NCI-H82 treated with DMSO at 0.1 percent for 48 hours (cell line): ENCODE measurements around the gene TOP1.

Source experiments
- DNase-seq: peaks from one replicate; lab custom pipeline; 2025; ENCODE audit not compliant: unreplicated experiment; lab: John Stamatoyannopoulos, UW

The TOP1 gene

DNA sequence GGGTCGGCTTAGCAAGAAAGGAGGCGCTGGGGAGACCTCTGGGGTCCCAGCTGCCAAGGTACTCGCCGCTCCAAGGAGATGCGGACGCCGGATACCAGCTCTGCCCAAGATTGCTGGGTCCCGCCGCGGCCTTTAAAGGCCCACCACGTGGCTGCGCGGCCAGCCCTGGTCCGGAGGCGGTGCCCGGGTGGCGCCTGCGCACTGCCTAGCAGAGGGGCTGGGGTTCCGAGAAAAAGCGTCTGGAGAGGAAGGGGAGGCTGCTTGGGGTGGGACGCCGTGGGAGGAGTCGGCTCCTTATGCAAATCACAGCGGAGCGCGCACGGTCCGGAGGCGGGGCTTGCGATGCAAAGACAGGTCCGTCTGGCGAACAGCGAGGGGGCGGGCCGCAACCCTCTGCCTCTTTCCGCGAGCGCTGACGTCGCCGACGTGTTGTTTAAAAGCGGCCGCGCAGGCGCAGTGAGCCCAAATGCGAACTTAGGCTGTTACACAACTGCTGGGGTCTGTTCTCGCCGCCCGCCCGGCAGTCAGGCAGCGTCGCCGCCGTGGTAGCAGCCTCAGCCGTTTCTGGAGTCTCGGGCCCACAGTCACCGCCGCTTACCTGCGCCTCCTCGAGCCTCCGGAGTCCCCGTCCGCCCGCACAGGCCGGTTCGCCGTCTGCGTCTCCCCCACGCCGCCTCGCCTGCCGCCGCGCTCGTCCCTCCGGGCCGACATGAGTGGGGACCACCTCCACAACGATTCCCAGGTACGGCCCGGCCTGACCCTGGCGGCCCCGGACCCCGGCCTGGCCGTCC lies at the start of gene TOP1:
Gene TOP1 (plus strand): TSS at position 464 of the 791 bp plus-strand sequence. CDS start 246 bp downstream, at position 710.
- peak; percentile 98 for DNase-seq

DNA sequence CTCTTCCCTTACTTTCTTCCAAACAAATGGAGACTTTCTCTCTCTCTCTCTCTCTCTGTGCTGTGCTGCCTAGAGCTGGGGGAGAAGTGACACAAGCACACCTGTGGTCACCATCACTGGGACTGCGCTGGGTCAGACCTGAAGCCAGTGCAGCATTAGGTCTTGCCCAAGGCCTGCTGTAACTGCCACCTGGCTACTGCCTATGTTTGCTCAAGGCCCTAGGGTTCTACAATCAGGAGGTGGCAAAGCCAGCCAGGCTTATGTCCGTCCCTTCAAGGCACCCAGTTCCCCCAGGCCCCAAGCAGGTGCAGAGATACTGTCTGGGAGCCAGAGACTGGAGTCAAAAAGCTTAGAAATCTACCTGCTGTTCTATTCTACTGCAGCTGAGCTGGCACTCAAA lies 49.4 kb upstream of the TOP1 start:
- no peak for DNase-seq

- DNase-seq = no peak
Measured at GRCh38 chr20:40980106-40980827, 48.4 kb upstream of the TOP1 start.

GRCh38 chr20:40980828-40981310 lies 47.8 kb upstream of the TOP1 start:
- DNase-seq = no peak

GRCh38 chr20:40982415-40983145 lies 46.0 kb upstream of the TOP1 start:
- no peak for DNase-seq

GRCh38 chr20:40983898-40984297 lies 44.7 kb upstream of the TOP1 start:
- no peak for DNase-seq

DNA sequence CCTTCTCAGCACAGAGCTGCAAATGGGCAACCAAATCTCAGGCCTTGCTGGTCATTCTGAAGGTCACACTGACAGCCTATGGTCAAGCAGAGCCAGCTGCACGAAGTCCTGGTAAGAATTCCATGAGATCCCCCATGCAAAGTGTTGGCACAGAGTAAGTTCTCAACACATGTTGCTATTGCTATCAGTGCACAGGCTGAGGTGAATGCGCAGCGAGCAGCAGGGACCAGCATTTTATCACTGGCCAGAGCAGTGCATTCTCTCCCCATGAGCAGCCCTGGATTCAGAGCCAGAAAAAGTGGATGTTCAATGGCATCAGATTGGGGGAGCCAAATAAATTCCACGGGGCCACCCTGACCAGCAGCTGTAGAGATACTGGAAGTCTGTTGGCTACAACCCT lies 44.1 kb upstream of the TOP1 start:
- no peak for DNase-seq

- DNase-seq = no peak
Measured at GRCh38 chr20:40986774-40987173, 41.8 kb upstream of the TOP1 start.

- peak; percentile 60 for DNase-seq
Measured at GRCh38 chr20:40990542-40991120, 38.0 kb upstream of the TOP1 start.

GRCh38 chr20:40991181-40991889 lies 37.3 kb upstream of the TOP1 start:
- no peak for DNase-seq

- no peak for DNase-seq
Measured at GRCh38 chr20:40992349-40993113, 36.1 kb upstream of the TOP1 start.

DNA sequence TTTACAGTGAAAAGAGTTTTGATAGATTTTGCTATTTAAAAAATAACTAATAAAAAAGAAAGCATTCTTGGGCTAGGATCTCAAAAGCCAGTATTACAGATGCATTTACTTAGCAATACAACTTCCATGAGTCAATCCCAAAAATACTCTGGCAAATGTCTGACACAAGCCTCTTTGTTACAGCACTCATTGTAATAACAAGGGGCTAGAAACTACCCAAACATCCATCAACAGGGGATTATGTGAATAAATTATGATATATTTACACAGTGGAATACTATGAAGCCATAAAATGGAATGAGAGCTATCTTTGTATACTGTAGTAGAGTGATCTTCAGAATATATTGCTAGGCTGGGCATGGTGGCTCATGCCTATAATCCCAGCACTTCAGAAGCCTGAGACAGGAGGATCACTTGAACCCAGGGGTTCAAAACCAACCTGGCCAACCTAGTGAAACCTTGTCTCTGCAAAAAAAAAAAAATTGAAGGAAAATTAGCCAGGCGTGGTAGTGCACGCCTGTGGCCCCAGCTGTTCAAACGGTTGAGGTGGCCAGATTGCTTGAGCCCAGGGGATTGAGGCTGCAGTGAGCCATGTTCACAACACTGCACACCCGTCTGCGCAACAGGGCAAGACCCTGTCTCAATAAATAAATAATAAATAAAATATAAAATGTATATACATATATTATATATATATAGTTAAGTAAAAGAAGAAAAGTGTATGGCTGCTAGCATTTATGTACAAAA lies 34.7 kb upstream of the TOP1 start:
- DNase-seq = no peak

DNA sequence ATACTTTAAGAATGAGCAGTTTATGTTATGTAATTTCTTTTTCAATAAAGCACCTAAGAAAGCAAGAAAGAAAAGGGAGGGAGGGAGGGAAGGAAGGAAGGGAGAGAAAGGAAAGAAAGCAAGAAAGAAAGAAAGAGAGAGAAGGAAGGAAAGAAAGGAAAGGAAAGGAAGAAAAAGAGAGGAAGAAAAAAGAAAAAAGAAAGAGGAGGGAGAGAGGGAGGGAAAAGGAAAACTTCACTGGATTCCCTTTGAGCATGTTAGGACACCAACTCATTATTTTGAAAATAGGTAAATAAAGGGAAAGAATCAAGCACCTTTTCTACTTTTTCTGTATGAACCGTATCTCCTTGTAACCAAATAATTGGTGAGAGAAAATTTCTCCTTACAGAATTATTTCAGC lies 32.3 kb upstream of the TOP1 start:
- no peak for DNase-seq

DNA sequence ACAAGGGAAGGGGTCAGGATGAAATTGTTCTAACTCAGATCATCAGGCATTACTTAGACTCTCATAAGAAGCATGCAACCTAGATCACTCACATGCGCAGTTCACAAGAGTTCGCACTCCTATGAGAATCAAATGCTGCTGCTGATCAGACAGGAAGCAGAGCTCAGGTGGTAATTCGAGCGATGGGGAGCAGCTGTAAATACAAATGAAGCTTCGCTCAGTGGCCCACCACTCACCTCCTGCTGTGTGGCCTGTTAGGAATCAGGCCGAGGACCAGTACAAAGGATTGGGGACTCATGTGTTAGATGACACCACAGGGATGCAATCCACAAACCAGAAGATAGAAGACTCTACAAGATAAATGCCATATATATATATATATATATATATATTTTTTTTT lies 31.5 kb upstream of the TOP1 start:
- no peak for DNase-seq

- no peak for DNase-seq
Measured at GRCh38 chr20:40999841-41000240, 28.8 kb upstream of the TOP1 start.

- no peak for DNase-seq
Measured at GRCh38 chr20:41000628-41001027, 28.0 kb upstream of the TOP1 start.

DNA sequence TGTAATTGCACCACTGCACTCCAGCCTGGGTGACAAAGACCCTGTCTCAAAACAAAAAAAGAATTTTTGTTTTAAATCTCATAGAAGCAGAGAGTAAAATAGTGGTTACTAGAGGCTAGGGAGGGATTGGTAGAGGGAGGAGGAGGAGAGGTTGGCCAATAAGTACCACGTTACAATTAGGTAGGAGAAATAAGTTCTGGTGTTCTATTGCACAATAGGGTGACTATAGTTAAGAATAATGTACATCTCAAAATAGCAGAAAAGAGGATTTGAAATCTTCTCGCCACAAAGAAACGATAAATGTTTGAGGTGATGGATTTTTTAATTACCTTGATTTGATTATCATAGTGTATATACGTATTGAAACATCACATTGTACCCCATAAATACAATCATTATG lies 27.1 kb upstream of the TOP1 start:
- no peak for DNase-seq

DNA sequence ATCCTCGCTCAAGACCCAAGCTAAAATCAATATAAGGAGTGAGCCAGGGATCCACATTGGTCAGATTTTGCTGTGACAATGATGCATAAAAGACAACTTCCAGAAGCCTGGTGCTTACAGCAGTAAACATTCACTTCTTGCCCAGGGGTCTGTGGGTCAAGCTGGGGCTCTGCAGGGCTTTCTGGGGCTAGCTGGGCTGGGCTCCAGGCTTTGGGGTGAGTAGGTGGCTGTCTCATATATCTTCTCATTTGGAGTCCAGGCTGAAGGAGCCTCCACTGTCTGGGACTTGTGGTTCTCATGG lies 25.8 kb upstream of the TOP1 start:
- DNase-seq = no peak

DNA sequence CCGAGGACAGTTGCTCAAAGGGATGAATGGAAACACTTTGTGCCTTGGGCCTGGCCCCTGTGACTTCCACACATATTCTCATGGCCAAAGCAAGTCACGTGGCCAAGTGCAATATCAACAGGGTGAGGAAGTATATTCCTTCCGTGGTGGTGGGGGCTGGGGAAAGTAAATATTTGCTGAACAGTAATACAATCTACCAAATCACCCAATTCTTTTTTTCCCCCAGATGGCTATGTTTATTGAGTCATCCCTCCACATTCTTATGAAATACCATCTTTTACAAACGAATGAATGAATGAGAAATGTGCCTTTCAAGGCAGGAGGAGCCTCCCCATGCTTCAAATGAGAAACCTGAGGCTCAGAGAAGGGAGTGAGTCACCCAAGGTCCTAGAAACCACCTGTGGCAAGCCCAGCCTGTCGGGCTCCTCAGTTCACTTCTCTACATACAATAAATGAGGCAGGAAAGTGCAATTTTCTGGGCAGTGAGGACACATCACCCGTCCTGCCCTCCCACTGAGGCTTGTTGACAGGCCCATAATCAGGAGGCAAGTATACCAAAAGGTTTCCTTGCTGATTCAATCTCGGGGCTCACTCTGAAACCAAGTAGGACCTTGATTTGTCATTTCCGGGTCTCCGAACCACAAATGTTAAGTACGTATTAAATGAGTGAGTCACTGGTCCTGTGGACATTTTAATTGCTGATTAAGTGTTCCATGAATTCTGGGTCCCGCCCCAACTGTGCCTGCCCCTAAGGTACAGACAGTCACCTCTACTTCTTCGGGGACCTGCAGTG lies 25.3 kb upstream of the TOP1 start:
- no peak for DNase-seq
